Lung microvascular endothelial cell (primary cell): ENCODE measurements around the gene MAGEB2. TPM values are rescaled to one million over a fixed set of nuclear protein-coding genes. Genes with fewer than 3 reads are reported as not detected.
"Not testable (repeated sequence)": the region's sequence is repeated elsewhere in the genome, so short reads cannot be mapped to it uniquely, and the experiment has no call there.

Source experiments
- DNase-seq, 2 donors: peaks; one replicate each; pipeline versions ENCODE4 v3.0.0 to v3.0.0-alpha.2; 2010; ENCODE audit warnings: low read depth in 2 of 2
- total RNA-seq: library from RNA; depleted of rRNA; stranded (reverse); fragments of >200 nt; gene quantifications from 2 replicates; pipeline ENCODE4 v1.2.1, GENCODE V29; 2014

The MAGEB2 gene
- not detected in 2 replicates for total RNA-seq

- peak; percentile 1 to 8 for DNase-seq
These were observed at the start of gene MAGEB2 for GRCh38 chrX:30215357-30215843. TSS of gene MAGEB2 (plus strand) at chrX:30215563. CDS start at chrX:30218581, 3,018 bp downstream.

- no peak for DNase-seq
These were observed 44.5 kb upstream of the MAGEB2 start for GRCh38 chrX:30170900-30171299.

- no peak for DNase-seq
These were observed 34.0 kb upstream of the MAGEB2 start for GRCh38 chrX:30181353-30181752.

- no peak for DNase-seq
These were observed 31.8 kb upstream of the MAGEB2 start for GRCh38 chrX:30183554-30183953.

- no peak for DNase-seq
These were observed 24.9 kb upstream of the MAGEB2 start for GRCh38 chrX:30190426-30190825.

- not testable (repeated sequence) for DNase-seq
These were observed 21.5 kb upstream of the MAGEB2 start for GRCh38 chrX:30193910-30194309.

- peak; percentile 1 to 26 for DNase-seq
These were observed 19.0 kb upstream of the MAGEB2 start for GRCh38 chrX:30196322-30196721.

GRCh38 chrX:30212172-30212571 is 3.2 kb upstream of the MAGEB2 start:
- no peak for DNase-seq

GRCh38 chrX:30217465-30217864 is 2.1 kb downstream of the MAGEB2 start:
- DNase-seq: no peak

- DNase-seq: no peak
These were observed 4.0 kb downstream of the MAGEB2 start for GRCh38 chrX:30219372-30219771.

GRCh38 chrX:30220661-30221060 is 5.3 kb downstream of the MAGEB2 start:
- DNase-seq: no peak

GRCh38 chrX:30224536-30224935 is 9.2 kb downstream of the MAGEB2 start:
- no peak for DNase-seq

- no peak for DNase-seq
These were observed 13.2 kb downstream of the MAGEB2 start for GRCh38 chrX:30228526-30228925.

- no peak for DNase-seq
These were observed 15.0 kb downstream of the MAGEB2 start, which contains the start of gene MAGEB3 for GRCh38 chrX:30230395-30230794. TSS of gene MAGEB3 (plus strand) at chrX:30230657. CDS start at chrX:30235925, 5,268 bp downstream.

GRCh38 chrX:30241724-30242415 is 26.5 kb downstream of the MAGEB2 start, which contains the start of gene MAGEB4:
TSS of gene MAGEB4 (plus strand) at chrX:30242000. CDS start at chrX:30242136, 136 bp downstream.
- no peak for DNase-seq

GRCh38 chrX:30246769-30247489 is 31.6 kb downstream of the MAGEB2 start, which contains the start of gene MAGEB1:
TSS of gene MAGEB1 (plus strand) at chrX:30247146. CDS start at chrX:30250494, 3,348 bp downstream.
- DNase-seq: no peak

- DNase-seq: no peak
These were observed 33.5 kb downstream of the MAGEB2 start for GRCh38 chrX:30248854-30249253.

GRCh38 chrX:30253257-30253656 is 37.9 kb downstream of the MAGEB2 start:
- DNase-seq: no peak

- no peak for DNase-seq
These were observed 44.6 kb downstream of the MAGEB2 start for GRCh38 chrX:30259927-30260326.

GRCh38 chrX:30261012-30261411 is 45.6 kb downstream of the MAGEB2 start:
- no peak for DNase-seq

GRCh38 chrX:30262763-30263162 is 47.4 kb downstream of the MAGEB2 start:
- DNase-seq: no peak
